Measurements from ENCODE around the gene ANTXRL.

- TF ChIP-seq CTCF (IDR thresholded peaks at IDR 0.05 in 4 of 5, conservative IDR thresholded peaks at IDR 0.05 in 1 of 5) (no peak), POLR2A (IDR thresholded peaks at IDR 0.05) (no peak)
These were observed 1.9 kb downstream of the ANTXRL start for GRCh38 chr10:46288601-46289206.
